Measurements from ENCODE around the gene CCAR1.
"Not testable (repeated sequence)": the region's sequence is repeated elsewhere in the genome, so short reads cannot be mapped to it uniquely, and the experiment has no call there.

The CCAR1 gene

DNA sequence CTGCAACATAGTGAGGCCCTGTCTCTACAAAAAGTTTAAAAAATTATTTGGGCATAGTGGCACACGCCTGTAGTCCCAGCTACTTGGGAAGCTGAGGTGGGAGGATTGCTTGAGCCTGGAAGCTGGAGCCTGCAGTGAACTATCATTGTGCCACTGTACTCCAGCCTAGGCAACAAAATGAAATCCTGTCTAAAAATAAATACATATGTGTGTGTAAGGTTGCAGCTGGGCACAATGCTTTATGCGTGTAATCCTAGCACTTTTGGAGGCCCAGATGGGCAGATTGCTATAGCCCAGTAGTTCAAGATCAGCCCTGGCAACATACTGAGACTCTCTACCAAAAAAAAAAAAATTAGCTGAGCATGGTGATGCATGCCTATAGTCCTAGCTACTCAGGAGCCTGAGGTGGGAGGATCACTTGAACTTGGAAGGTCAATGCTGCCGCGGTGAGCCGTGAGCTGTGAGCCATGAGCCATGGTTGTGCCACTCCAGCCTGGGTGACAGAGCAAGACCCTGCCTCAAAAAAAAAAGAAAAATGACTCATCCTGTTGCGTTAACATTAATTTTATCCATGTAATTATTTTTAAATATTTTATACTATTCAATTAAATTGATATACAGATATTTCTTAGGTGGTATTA is 38.3 kb downstream of the CCAR1 start:
- DNase-seq = no peak

DNA sequence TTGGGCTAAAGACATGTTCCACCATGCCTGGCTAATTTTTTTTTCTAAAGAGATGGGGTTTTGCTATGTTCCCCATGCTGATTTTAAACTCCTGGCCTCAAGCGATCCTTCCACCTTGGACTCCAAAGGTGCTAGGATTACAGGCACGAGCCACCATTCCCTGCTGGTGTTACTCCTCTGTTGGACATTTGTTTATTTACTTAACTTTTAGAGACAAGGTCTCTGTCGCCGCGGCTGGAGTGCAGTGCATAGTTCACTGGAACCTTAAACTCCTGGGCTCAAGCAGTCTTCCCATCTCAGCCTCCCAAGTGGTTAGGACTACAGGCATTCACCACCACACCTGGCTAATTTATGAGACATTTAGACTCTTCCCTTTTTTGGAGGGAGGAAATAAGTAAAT is 38.9 kb downstream of the CCAR1 start:
- no peak for DNase-seq

DNA sequence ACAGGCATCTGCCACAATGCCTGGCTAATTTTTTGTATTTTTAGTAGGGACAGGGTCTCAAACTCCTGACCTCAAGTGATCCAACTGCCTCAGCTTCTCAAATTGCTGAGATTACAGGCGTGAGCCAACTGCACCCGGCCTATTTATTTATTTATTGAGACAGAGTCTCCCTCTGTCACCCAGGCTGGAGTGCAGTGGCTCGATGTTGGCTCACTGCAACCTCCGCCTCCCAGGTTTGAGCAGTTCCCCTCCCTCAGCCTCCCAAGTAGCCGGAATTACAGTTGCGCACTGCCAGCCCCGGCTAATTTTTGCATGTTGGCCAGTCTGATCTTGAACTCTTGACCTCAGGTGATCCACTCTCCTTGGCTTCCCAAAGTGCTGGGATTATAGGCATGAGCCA is 46.4 kb downstream of the CCAR1 start:
- DNase-seq = not testable (repeated sequence)

DNA sequence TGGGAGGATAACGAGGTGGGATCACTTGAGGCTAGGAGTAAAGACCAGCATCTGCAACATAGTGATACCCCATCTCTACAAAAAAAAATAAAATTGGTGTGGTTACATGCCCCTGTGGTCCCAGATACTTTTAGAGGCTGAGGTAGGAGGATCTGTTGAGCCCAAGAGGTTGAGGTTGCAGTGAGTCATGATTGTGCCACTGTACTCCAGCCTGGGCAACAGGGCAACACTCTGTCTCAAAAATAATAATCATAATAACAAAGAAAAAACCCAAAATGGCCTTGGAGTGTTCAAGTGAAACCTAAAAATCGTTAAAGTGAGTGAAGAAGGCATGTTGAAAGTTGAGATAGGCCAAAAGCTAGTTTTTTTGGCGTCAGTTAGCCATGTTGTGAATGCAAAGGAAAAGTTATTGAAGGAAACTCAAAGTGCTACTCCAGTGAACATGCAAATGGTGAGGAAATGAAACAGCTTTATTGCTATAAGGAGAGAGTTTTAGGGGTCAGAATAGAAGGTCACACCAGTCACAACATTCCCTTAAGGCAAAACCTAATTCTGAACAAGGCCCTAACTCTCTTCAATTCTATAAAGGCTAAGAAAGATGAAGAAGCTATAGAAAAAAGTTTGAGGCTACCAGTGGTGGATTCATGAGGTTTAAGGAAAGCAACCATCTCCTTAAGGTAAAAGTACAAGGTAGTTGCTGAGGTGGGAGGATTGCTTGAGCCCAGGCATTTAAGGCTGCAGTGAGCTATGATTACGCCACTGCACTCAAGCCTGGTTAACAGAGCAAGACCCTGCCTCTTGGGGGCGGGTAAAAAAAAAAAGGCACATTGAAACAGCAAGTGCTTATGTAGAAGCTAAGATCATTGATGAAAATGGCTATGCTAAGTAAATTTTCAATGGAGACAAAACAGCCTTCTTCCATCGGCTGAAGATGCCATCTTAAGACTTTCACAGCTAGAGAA is 60.9 kb downstream of the CCAR1 start:
- DNase-seq = no peak

DNA sequence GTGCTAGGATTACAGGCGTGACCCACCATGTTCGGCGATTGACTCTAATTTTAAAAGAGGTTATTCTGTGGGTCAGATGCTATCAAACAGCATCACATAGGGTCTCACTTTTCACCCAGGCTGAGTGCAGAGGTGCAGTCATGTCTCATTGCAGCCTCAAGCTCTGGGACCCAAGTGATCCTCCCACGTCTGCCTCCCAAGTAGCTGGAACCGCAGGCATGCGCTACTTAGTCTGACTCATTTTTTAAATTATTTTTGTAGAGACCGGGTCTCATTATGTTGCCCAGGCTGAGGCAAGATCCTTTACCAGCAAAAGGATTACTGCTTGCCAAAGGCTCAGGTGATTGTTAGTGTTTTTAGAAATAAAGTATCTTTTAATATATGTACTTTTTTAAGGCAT is 63.4 kb downstream of the CCAR1 start:
- no peak for DNase-seq

DNA sequence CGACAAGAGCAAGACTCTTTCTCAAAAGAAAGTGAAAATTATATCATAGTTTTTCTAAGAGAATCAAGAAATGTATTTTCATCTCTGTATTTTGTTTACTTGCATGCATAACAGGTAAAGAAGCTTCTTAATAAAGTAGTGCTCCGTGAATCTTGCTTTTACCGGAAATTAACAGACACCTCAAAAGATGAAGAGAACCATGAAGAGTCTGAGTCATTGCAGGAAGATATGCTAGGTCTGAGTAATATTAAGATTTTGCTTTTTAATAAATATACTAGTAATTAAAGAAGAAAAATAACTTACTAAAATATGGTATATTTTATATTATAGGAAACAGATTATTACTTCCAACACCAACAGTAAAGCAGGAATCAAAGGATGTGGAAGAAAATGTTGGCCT is 66.8 kb downstream of the CCAR1 start:
- DNase-seq = no peak

DNA sequence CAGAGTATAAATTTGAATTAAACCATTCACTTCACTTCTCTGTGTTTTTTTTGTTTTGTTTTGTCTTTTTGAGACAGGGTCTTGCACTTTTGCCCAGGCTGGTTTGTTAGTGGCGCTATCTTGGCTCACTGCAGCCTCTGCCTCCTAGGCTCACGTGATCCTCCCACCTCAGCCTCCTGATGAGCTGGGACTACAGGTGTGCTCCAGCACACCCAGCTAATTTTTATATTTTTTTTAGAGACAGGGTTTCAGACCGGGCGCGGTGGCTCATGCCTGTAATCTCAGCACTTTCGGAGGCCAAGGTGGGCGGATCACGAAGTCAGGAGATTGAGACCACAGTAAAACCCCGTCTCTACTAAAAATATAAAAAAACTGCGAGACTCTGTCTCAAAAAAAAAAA is 69.4 kb downstream of the CCAR1 start:
- DNase-seq = no peak

DNA sequence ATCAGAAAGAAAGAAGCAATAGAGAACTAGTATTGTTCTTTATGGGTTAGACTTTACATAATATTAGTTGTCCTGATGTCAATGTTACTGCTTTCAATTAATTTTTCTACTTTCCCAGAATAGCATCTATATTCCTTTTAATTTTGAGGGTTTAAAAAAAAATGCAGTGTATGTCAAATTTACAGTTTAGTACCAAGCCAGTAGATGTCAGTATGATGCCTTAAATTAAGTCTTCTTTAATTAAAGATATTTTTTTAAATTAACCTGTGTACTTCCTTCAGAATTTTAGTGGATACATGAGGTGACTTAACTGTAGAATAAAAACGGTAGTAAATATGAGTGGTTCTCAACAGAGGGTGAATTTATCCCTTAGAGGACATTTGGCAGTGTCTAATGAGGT is 71.1 kb downstream of the CCAR1 start:
- no peak for DNase-seq

DNA sequence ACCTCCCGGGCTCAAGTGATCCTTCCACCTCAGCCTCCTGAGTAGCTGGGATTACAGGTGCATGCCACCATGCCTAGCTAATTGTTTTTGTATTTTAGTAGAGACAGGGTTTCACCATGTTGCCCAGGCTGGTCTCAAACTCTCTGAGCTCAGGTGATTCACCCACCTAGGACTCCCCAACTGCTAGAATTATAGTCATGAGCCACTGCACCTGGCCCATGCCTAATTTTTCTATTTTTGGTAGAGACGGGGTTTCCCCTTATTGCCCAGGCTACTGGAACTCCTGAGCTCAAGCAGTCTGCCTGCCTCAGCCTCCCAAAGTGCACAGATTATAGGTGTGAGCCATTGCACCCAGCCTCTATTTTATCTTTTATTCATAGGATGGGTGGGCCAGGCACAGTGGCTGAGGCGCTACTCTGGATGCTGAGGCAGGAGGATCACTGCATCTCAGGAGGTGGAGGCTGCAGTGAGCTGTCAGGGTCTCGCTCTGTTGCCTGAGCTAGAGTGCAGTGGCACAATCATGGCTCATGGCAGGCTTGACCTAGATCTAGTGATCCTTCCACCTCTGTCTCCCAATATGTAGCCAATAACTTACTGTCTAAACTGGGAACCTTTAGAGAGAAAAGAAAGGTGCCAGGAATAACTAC is 75.0 kb downstream of the CCAR1 start:
- no peak for DNase-seq

DNA sequence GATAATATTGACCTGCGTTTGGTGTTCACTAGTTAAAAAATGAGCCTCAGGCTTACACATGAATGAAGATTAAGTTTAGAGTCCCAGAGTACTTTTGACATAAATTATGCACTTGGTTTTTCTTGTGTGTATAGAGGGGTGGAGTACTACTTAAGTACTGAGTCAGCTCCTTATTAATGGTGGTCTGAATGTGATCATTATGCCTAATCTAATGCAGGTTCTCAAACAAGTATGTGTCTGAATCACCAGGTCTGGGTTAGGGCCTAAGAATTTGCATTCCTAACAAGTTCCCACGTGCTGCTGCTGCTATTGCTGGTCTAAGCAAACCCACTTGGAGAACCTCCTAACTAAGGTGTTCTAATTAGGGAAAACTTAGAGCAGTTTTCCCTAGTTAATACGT is 75.6 kb downstream of the CCAR1 start:
- DNase-seq = no peak

DNA sequence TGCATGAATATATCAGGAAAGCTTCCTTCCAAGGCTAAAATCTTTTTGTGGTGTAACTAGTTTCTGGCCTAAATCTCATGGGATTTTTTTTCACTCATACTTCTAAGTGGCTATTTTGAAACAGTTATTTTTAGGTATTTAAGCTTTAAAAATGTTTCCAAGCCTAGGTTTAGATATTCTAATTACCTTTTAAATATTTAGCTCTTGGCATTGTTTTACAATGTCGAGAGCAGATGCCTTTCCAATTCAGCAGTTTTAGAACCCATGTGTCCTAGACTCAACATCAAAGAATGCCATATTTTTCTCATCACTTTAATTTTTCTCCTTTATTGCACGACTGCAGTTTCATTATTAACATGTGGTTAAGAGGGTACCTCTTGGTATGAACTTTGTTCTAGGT is 79.2 kb downstream of the CCAR1 start:
- no peak for DNase-seq

DNA sequence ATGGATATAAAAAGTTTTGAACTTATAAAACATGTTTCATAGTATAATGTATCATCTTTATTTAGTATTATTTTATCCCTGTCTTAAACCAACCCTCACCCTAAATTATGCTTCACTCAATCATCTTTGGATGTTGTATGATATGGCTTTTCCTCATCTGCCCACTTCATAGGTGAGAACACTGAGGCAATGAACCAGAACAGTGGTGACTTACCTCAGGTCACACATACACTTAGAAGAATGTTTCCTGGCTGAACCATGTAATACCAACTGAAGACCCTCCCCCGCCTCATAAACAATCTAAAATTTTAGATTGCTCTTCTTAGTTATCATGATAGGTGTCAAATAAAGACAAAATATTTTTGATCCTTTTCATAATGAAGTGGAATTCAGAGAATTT is 83.7 kb downstream of the CCAR1 start:
- DNase-seq = no peak

DNA sequence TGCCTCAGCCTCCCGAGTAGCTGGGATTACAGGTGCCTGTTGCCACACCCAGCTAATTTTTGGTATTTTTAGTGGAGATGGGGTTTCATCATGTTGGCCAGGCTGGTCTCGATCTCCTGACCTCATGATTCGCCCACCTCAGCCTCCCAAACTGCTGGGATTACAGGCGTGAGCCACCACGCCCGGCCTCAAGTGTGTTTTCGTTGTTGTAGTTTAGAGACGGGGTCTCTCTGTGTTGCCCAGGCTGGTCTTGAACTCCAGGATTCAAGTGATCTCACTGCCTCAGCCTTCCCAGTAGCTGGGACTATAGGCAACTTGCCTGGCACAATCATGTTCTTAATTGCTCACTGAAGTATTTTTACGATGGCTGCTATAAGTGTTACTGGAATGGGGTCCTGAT is 89.8 kb downstream of the CCAR1 start:
- DNase-seq = not testable (repeated sequence)

DNA sequence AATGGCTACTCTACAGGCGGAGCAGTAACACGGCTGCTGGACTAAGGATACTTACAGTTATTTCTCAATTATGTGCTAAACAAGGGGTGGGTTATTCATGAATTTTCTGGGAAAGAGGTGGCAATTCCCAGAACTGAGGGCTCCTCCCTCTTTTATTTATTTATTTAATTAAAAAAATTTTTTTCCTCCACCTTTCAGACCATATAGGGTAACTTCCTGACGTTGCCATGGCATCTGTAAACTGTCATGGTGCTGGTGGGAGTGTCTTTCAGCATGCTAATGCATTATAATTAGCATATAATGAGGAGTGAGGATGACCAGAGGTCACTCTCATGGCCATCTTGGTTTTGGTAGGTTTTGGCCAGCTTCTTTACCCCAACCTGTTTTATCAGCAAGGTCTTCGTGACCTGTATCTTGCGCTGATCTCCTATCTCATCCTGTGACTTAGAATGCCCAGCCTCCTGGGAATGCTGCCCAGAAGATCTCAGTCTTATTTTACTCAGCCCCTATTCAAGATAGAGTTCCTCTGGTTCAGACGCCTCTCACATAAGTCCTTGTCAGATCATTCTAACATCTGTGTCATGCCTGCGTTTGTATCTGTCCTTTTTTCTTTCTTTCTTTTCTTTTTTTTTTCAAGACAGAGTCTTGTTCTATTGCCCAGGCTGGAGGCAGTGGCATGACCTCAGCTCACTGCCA is 90.4 kb downstream of the CCAR1 start:
- DNase-seq = no peak

DNA sequence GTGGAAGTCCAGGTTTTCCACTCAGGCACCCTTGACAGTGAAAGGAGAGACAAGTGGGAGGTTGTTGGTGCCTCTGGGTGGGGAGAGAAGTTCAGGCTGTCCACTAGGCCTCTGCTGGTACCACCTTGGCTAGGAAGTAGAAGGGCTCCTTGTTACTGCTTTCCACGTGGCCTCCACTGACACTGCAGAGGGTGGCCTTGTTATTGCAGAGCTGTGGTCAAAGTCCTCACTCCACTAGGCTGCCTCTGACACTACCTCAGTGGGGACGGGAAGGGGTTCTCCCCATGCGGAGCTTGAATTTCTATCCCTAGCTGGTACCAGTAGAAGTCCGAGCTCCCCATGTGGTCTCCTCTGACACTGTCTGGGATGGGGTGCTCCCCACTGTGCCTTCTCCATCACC is 91.4 kb downstream of the CCAR1 start:
- DNase-seq = no peak

DNA sequence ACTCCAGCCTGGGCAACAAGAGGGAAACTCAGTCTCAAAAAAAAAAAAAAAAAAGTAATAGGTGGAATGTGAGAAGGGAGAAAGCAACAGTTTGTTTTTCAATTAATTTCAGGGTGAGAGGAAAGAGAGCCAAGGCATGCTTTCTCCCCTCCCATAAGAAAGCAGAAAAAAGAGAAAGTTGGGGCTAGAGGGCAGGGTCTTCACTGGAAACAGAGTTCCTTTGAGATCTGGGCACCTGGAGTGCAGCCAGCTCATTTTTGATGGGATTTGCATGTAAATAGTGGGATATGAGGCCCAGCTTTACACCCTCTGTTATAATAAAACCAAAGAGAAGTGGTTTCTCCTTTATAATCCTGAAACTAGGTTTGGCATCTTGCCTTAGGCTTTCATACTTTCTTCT is 92.5 kb downstream of the CCAR1 start:
- DNase-seq = no peak

DNA sequence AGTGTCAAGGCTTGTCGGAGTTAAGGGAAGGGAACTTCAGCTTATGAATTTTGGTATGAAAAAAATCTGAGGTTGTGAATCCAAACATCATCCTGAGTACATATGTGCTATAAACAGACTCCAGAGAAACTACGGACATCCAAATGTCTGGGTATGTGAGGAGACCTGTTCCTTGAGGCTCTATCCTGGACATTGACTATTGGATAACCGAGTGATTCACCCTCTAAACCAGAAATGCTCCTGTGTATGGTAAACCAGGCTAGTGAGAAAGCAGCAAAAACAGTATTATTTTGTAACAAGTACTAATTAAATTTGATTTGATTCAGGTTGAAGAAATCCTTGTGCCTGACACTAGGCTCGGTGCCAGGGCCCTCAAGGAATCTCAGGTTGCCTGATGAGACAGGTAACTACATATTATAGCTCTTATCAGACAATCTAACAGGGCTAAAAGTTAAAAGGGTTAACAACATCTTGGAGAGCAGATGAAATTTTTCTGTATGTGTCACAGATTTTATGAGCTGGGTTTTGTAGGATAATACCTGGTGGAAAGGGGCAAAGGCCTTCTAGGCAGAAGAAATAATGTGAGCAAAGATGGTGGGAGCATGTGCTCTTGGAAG is 95.9 kb downstream of the CCAR1 start:
- no peak for DNase-seq

DNA sequence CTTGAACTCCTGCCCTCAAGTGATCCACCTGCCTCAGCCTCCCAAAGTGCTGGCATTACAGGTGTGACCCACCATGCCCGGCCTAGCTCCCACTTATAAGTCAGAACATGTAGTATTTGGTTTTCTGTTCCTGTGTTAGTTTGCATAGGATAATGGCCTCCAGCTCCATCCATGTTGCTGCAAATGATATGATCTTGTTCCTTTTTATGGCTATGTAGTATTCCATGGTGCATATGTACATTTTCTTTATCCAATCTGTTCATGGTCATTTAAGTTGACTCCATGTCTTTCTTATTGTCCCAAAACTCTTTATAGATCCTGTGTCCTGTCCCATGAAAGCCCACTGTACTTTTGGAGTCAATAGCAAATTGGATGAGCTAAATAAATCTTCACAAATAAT is 99.3 kb downstream of the CCAR1 start:
- not testable (repeated sequence) for DNase-seq

DNA sequence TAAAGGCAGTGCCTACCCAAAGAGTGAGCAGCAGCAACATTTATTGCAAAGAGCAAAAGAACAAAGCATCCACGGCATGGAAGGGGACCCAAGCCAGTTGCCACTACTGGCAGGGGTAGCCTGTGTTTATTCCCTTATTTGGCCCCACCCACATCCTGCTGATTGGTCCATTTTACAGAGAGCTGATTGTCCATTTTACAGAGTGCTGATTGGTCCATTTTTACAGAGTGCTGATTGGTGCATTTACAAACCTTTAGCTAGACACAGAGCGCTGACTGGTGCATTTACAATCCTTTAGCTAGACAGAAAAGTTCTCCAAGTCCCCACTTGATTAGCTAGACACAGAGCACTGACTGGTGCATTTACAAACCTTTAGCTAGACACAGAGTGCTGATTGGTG is 101.6 kb downstream of the CCAR1 start:
- not testable (repeated sequence) for DNase-seq

DNA sequence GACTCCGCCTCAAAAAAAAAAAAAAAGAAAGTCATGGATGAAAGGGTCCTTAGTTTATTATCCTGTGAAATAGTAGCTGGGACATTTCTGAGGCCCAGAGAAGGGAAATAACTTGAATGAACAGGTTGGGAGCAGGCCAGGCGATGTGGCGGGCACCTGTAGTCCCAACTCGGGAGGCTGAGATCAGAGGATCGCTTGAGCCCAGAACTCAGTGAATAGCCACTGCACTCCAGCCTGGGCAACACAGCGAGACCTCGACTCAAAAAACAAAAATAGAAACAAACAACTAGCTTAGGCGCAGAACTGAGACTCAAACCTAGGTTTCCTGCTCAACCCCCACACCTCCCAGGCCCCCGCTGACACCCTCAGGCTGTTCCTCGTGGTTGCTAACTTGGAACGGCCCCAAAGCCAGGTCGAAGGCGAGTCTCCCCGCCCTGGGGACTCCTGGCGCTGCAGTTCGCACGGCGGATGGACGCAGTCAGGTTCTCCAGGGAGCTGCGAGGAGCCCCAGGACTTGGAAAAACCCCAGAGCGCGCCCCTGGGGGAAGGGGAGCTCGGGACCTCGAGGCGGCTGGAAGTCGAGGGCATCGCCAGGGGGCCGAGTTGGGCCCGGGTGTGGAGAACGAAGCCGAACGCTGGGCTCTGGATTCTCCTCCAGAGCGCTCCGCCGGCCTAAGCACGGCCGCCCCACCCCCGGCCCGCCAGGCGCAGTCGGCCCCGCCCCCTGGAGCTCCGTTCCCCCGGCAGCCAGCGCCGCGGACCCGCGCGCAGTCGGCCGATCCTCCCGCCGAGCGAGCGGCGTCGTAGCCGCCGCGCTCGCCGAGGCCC is 105.9 kb downstream of the CCAR1 start, which contains the start of gene STOX1:
STOX1 (plus strand) TSS at position 768 of the 828 bp plus-strand sequence. CDS start 93 bp downstream, outside the sequence.
- DNase-seq = peak; percentile 52 to 61

DNA sequence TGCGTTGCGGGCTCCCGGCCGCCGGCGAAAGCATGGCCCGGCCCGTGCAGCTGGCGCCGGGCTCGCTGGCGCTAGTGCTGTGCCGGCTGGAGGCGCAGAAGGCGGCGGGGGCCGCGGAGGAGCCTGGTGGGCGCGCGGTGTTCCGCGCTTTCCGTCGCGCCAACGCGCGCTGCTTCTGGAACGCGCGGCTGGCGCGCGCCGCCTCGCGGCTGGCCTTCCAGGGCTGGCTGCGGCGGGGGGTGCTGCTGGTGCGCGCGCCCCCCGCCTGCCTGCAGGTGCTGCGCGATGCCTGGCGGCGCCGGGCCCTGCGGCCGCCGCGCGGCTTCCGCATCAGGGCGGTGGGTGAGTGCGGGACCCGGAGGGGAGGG is 106.5 kb downstream of the CCAR1 start:
- DNase-seq = not testable (repeated sequence)

Data from NCI-H2081 (cell line).